Hematopoietic multipotent progenitor cell treated with erythropoietin and hydrocortisone succinate and interleukin-3 and kit ligand, for 4 days (in vitro differentiated cells): Measurements from ENCODE around the gene SCN3A.

Source experiments
- DNase-seq: peaks from one replicate; pipeline ENCODE4 v3.0.0-alpha.2; 2015

SCN3A gene

GRCh38 chr2:165110394-165110793 is 93.5 kb downstream of the SCN3A start:
- no peak for DNase-seq

DNA sequence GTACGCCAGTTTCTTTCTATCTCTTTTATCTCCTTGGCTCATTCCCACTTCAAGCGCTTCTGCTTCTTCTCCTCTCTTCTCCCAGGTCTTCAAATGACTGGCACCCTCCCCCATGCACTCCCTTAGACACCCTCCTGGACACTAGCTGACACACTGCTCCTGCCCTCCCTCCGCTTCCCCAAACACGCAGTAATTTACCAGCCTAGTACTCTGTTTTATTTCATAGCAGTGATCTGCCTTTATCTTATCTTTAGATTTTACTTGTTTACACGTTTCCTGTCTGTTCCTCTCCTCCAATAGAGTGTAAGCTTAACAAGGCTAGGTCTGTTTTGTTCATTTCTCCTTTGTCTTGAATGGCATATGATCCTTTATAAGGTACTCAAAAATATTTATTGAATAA is 93.9 kb downstream of the SCN3A start:
- peak; percentile 6 for DNase-seq

DNA sequence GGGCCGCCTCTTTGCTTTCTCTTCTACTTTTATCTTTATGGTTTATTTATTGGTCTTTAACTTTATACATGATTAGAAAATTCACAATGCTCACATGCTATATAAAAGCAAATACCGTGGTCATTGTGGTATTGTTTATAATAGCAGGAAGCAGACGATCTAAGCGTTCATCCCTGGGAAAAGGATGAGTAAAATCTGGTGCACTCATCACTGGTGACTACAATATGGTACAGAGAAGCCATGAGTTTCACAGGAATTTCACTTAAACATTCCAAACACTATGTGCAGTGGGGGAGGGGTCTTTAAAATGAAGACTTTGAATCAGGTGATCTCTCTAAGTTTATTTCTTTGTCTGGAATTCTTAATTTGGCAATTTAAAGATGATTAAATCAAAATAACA is 97.9 kb downstream of the SCN3A start:
- no peak for DNase-seq

- DNase-seq, result no peak
Measured at GRCh38 chr2:165087933-165088901, 115.6 kb downstream of the SCN3A start.

DNA sequence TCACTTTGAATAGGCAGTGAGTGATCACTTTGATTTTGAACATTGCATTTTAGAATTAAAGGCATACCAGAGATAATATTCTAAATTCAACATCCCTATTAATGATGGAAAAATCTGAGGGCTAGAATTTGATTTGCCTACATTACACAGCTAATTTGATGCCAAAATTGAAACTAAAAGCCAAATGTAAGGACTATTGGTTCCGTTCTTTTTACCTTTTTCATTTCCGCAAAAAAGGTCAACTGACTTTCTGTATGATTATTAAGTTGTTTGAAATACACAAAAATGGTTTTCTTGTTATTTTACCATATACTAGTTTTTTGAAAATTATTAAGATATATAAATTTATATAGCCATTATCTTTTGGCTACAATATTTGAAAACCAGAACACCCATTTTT is 117.5 kb downstream of the SCN3A start:
- no peak for DNase-seq

GRCh38 chr2:165083326-165083725 is 120.5 kb downstream of the SCN3A start:
- DNase-seq, result no peak

- no peak for DNase-seq
Measured at GRCh38 chr2:165082479-165082878, 121.4 kb downstream of the SCN3A start.

DNA sequence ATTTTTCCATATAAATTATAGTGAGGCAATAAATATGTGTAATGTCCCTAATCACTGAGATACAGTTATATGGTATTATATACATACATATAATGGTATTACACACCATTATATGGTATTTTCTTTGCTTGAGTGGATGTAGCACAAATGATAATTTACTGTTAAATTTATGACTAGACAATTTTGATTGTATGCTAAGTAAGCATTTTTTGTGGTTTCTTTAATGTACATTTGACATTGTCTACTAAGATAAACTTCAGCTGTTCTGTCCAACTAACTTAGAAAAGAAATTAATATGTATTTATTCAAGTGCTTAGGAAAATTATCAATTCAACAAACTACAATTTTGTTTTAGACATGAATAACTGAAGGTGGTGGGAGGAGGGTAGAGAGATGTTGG is 122.6 kb downstream of the SCN3A start:
- no peak for DNase-seq

DNA sequence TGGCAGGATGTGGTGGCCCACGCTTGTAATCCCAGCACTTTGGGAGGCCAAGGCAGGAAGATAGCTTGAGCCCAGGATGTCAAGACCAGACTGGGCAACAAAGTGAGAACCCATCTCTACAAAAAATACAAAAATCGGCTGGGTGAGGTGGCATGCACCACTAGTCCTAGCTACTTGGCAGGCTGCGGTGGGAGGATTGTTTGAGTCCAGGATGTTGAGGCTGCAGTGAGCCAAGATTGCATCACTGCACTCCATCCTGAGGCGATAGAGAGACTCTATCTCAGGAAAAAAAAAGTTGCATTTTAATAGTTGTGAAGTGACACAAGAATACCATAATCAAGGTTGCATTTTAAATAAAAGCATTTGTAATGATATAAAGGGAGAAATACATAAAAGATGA is 124.4 kb downstream of the SCN3A start:
- DNase-seq, result no peak

- DNase-seq, result no peak
Measured at GRCh38 chr2:165078913-165079312, 124.9 kb downstream of the SCN3A start.

- DNase-seq, result no peak
Measured at GRCh38 chr2:165074884-165075283, 129.0 kb downstream of the SCN3A start.

- no peak for DNase-seq
Measured at GRCh38 chr2:165074323-165074722, 129.5 kb downstream of the SCN3A start.

GRCh38 chr2:165070076-165070475 is 133.8 kb downstream of the SCN3A start:
- no peak for DNase-seq

DNA sequence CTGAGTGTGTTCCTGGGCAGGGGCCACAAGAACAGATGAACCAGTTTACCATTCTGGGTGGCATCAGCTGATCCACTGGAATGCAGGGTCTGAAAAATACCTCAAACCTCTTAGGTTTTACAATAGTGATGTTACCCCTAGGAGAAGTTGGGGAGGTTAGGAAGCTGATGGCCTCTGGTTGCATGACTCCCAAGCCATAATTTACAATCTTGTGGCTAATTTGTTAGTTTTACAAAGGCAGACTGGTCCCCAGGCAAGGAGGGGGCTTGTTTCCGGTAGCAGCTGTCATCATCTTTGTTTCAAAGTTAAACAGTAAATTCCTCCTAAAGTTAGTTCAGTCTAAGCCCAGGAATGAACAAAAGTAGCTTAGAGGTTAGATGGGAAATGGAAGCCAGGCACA is 134.7 kb downstream of the SCN3A start:
- DNase-seq, result no peak

DNA sequence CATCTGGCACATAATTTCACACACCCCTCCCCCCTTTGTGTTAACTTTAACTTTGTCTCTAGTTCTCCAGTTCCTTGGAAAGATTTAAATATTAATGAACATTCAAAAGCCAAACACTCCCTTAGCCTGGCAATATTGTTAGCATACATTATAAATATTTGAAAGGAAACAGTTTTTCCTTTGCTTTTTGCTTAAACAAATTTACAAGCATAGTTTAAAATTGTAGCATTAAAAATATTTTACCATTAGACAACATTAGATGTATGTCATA is 135.4 kb downstream of the SCN3A start:
- DNase-seq, result no peak

GRCh38 chr2:165067643-165068486 is 136.0 kb downstream of the SCN3A start:
- peak; percentile 24 for DNase-seq

DNA sequence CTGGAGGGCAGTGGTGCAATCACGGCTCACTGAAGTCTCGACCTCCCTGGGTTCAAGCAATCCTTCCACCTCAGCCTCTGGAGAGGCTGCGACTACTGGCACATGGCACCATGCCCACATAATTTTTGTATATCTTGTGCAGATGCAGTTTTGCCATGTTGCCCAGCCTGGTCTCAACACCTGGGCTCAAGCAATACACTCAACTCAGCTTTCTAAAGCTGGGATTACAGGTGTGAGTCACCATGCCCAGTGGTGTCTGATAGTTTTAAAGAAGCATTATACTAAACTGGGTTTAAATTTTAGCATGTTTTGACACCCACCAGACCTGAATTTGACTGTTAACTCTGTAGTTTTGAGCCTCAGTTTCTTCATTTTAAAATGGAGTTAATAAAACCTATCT is 139.1 kb downstream of the SCN3A start:
- no peak for DNase-seq

GRCh38 chr2:165060411-165060810 is 143.4 kb downstream of the SCN3A start:
- no peak for DNase-seq

DNA sequence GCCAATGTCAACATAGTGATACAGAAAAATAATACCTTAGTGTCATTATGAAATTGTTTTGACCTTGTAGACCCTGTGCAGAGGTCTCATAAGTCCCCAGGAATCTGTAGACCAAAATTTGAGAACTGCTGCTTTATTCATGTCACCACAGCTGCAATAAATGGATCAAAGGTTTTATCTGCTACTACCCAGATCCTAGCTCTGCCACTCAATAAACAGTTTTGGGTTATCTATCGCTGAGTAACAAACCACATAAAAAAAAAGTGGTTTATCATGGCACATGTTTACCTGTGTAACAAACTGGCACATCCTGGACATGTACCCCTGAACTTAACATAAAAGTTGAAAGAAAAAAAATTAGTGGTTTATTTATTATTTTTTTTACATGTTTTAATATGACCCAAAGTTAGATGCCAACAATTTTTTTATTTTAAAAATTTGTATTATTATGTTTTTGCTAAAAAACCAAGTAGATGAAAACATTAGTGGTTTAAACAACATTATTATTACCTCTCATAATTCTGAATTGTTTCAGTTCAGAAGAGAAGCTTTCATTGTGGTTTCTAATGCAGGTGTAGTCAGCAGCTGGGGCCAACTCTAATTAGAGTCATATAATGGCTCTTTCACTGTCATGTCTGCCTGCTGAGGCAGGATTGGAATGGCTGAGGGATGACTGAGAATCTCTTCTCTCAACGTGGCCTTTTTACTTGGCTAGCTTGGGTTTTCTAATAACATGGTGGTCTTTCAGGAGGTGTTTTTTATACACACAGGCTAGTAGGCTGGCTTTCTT is 145.2 kb downstream of the SCN3A start:
- DNase-seq, result peak; percentile 78

- DNase-seq, result no peak
Measured at GRCh38 chr2:165057931-165058330, 145.9 kb downstream of the SCN3A start.

- no peak for DNase-seq
Measured at GRCh38 chr2:165057308-165057707, 146.5 kb downstream of the SCN3A start.

DNA sequence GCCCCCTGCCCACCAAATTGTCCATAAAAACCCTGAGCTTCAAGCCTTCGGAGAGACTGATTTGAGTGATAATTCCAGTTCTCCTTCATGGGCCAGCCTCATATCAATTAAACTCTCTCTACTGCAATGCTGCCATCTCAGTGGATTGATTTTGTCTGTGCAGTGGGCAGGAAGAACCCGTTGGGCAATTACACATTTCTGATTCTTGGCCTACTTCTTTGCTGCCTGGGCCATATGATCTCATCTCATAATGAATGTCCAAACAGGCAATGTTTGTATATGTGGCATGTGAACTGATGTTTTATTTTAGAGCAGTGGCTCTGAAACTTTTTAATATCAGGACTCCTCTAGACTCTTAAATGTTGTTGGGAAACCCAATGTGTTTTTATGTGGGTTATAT is 147.3 kb downstream of the SCN3A start:
- no peak for DNase-seq
